Measurements from ENCODE around the gene ANO7. TPM values are rescaled to one million over a fixed set of nuclear protein-coding genes. Genes with fewer than 3 reads are reported as not detected.
A peak's percentile ranks its signal among the peaks of the same experiment; 100 is the strongest.

ANO7 gene
- total RNA-seq, 1 experiment from 2014 or later, result 0.29 TPM

DNA sequence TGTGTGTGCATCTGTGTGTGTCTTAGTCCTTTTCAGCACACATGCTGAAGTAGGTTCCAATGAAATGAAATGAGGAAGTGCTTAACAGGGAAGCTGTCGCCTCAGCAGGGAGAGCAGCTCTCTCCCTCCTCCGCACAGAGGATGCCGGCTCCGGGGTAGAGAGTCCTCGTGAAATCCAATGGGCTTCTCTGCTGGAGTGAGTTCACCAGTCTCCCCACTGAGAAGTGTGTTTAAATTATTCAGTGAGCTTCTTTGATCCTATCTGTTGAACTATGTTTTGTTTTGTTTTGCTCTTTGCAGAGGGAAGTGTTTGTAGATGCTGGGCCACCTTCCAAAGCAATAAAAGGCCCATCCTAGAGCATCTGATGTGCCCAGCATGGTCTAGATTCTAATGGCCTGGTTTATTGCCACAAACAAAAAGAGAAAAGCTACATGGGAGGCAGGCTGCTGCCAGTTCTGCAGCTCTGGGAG lies 31.5 kb upstream of the ANO7 start:
- no peak for DNase-seq (ENCODE audit: low read depth)

DNA sequence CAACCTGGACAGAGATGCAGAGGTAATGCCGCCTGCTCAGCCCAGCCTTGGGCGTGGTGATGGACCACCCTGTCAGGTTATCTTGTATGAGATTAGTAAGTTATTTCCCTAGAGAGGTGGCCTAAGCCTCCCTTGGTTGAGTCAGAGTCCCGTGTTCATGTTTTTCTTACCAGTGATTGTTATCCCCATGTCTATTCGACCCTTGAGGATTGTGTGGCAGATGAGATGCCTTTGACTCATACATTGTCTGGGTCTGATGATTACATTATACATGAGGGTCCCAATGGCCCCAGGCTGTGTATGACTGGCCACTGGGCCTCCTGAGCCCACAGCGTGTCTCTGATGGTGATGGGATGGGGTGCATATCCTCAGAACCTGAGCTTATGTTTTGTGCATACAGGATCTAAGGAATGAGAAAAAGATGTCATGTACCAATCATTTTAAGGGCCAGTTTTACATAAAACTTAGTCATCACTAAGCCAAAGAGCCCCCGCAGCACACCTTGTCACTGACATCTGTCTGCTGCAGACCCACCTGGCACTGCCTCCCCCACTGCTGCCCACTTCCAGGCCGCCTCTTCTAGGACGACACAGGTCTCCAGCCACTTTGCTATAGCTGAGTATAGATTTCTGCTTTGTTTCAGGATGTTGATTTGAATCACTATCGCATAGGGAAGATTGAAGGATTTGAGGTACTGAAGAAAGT lies 30.5 kb upstream of the ANO7 start:
- peak; percentile 86 for DNase-seq (ENCODE audit: low read depth)

DNA sequence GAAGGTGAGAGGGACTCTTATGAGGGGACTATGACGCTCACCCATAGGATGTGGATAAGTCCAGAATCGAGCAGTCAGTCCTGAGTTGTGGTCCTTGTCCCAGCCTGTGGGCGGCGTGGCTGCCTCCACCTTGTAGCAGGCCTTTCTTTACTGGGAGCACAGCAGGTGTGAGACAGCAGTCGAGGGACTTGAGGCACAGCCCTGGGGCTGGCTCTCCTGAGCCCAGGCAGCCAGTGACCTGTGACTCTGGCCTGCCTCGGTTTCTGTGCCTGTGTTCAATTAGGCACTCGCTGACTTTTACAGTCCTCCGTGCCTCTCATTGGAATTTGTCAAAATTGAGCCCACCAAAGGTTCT lies 30.0 kb upstream of the ANO7 start:
- no peak for DNase-seq (ENCODE audit: low read depth)

DNA sequence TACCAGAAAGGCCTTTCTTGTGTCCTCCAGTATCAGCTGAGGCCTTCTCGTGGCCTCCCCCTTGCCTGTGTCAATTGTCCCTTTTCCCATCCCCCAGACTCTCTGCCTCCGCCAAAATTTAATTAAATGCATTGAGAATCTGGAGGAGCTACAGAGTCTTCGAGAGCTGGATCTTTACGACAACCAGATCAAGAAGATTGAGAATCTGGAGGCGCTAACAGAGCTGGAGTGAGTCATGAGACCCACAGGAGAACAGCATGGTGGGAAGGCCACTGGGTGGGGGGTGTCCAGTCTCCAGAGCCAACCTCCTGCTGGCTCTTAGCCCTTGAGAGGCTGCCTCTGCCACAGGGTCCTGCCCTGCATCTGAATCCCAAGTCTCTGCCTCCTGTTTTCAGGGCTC lies 29.4 kb upstream of the ANO7 start:
- no peak for DNase-seq (ENCODE audit: low read depth)

DNA sequence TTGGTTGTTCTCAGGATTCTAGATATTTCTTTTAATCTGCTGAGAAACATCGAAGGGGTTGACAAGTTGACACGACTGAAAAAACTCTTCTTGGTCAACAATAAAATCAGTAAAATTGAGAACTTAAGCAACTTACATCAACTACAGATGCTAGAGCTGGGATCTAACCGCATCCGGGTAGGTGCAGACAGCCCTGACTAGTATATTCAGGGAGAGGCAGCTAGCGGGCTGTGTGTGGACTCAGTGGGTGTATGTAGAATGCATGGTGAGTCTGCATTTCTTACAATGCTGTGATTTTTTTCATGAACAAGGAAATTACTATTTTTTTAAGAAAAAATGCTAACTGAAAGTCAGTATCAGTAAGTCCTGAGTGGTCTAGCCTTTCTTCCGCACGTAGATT lies 28.2 kb upstream of the ANO7 start:
- no peak for DNase-seq (ENCODE audit: low read depth)

DNA sequence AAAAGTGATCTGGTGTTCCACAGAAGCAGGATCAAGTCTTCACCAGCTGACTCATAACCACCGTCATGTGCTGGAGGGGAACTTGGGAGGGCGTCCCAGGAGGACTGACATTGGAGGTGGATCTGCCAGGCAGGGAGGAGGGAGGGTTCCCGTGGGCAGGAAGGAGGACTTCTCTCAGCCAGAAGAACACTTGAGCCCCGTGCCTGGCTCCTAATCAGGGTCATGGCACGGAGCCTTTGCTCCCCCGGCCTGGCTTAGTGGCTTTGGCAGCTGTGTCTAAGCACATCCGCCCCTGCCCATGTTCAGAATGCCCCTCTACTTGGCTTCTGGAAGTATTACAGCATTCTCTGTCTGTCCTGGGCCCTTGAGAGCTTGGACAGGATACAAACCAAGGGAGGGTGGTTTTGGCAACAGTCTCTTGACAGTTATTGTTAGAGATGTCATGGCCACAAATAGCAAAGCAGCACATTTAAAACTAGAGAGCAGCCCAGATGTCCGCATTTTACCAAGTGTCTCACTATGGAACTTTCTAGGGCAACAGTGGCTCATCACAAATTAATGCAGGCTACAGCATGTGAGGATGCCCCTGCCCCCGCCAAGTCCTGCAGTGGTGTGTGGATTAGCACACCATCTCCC lies 26.7 kb upstream of the ANO7 start:
- DNase-seq (ENCODE audit: low read depth), result peak; percentile 98

DNA sequence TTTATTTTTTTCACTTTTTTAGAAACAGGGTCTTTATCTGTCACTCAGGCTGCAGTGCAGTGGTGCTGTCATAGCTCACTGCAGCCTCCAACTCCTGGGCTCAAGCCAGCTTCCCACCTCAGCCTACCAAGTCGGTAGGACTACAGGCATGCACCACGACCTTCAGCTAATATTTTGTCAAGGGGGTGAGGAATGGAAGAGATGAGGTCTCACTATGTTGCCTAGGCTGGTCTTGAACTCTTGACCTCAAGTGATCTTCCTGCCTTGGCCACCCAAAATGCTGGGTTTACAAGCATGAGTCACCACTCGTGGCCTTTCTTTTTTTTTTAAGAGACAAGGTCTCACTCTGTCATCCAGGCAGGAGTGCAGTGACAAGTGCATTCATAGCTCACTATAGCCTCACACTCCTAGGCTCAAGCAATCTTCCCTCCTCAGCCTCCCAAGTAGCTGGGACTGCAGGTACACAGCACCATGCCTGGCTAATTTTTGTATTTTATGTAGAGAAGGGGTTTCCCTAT lies 24.8 kb upstream of the ANO7 start:
- DNase-seq (ENCODE audit: low read depth), result no peak

DNA sequence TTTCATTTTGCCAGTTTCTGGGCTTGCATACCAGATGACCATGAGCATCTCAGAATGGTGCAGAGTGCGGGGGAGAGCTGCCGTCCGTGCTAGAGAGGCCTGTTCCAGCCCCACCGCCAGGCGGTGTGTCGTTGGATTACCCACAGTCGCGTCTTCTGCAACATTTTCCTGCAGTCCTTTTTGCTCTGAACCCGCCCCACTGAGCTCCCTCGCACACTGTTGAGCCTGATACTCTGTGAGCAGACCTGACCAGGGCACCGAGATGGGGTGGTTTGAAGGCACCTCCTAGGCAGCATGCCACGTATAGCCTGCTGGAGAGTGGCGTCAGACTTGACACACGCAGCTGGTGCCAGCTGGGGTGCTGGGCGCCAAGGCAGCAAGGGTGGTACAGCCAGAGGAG lies 20.1 kb upstream of the ANO7 start:
- DNase-seq (ENCODE audit: low read depth), result no peak

DNA sequence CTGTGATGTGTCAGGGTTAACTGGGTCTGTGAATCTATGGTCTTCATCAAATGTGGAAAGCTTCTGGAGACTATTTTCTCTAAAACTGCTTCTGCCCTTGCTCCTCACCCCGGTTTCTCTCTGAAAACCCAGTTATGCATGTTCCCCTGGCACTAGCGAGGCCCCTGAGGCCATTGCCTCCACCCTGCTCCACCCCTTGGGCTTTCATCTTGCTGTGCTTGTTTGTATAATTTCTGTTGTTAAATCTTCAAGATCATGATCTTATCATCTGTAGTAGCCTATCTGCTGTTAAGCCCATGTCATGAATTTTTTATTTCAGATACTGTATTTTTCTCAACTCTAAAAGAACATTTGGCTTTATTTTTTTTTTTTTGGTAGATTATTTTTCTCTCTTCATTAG lies 14.9 kb upstream of the ANO7 start:
- DNase-seq (ENCODE audit: low read depth), result no peak

DNA sequence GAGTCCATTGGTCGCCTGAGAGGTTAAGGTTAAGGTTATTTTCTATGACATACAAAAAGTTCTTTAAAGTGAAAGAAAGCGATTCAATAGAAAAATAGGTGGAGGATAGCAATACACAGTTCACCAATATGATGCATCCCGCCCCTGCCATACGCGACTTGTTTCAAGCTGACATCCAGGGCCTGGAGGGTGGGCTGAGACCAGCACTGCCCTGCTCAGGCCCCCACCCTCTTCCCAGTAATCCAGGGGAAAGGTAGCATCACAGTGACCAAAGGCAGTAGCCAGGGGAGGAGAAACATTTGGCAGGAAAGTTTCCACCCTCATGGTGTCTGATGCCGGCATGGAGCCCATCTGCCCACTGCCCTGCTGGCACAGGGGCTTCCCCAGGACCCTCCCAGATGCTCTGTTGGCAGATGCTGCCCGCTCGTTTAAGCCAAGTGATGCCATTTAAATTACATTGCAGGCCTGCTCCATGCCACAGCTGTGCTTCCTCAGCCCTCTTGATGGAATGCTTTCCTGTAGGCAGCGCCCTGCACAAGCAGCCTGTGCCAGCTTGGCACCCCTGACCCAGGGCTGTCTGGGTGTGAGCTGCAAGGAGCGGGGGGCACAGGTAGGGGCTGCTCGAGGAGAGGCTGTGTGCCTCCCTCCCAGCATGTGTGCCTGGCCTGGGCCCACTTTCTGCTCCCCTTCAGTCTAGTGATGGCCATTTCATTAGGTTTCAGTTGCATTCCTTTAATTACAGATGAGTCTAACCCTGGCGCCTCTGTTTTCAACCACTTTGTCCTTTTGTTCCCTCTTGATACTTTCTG lies 10.7 kb upstream of the ANO7 start:
- DNase-seq (ENCODE audit: low read depth), result no peak

DNA sequence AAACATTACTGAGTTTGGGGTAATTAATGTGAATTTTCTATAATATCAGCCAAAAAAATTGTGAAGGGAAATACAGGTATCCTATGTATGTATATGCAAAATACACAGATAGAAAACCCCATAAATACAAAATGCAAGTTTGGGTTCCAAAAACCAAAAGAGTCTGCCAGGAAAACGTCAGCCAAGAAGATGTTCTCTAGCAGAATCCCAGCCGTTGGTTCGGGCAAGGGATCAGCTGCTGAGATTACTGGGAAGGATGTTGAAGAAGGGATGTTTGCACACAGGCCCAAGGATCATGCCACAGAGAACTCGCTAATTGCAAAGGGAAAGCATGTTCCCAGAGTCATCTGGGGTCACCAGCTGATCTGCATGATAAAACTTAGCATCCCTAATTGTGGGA lies 9.5 kb upstream of the ANO7 start:
- DNase-seq (ENCODE audit: low read depth), result no peak

DNA sequence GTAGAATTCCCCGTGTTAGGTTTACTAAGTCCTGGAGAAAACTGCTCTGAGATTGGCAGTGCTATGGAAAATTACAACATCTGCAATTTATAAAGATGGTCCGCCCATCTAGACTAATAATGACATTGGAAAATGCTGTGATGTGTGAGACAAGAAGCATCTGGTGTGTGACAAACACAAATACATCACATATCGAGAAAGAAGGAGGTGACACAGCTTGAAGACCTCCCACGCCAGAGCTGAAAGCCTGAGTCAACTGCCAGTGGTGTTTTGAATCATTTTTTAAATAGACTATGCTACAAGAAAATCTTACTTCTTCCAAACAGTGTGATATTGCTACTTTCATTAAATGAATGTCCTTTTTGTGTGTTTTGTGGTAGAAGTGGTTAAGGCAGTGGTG lies 8.6 kb upstream of the ANO7 start:
- no peak for DNase-seq (ENCODE audit: low read depth)

DNA sequence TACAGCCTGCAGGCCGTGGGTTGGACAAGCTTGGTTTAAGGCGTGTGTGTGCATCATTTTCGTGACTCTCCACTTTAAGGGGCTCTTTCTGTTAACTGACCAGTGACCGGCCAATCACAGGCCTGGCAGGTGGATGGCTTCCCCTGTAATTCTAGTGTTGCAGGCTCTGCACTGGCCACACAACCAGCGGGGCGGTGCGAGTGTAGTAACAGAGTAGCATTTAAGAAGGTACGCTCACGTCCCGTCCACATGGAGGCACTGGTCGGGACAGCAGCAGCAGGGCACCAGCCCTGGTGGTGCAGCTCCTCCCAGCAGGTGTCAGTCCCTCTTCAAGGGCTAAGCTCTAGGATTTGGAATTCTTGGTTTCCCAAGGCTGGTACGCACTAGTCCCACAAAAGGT lies 8.0 kb upstream of the ANO7 start:
- DNase-seq (ENCODE audit: low read depth), result no peak

DNA sequence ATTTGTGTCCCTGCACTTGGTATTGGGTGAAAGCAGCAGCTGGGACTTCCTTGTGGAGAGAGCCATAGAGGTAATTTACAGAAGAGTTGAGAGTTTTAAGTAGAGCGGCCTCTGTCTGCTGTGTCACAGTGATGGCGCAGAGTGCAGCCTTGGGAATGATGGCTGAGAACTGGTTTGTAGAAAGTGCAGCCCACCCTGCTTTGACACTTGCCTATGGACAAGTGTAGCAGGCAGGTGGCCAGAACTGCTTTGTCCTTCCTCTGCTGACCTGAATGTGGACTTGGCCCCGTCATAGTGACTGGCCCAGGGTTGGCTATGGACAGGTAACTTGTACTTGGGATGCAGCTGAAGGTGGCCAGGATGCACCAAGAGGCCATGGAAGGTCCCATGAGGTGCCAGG lies 6.4 kb upstream of the ANO7 start:
- no peak for DNase-seq (ENCODE audit: low read depth)

DNA sequence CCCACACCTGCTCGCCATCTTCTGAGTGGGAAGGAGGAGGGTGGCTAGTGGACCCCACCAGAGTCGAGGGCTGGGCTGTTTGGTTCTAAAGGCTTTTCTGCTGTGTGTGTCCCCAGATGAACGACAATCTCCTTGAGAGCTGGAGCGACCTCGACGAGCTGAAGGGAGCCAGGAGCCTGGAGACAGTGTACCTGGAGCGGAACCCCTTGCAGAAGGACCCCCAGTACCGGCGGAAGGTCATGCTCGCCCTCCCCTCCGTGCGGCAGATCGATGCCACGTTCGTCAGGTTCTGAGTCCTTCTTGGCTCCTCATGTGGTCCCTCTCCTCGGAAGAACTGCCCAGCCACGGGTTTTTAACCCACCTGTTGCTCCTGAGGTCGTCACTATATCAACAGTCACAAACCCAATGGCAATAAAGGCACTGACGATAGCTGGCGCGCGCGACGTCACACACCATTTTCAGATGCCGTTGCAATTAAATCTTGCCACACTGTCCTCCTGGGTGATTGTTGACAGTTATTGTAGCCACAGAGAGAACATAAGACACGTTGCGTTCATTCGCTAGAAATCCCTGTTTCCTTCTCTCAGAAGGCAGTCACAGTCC lies 5.8 kb upstream of the ANO7 start:
- DNase-seq (ENCODE audit: low read depth), result no peak

DNA sequence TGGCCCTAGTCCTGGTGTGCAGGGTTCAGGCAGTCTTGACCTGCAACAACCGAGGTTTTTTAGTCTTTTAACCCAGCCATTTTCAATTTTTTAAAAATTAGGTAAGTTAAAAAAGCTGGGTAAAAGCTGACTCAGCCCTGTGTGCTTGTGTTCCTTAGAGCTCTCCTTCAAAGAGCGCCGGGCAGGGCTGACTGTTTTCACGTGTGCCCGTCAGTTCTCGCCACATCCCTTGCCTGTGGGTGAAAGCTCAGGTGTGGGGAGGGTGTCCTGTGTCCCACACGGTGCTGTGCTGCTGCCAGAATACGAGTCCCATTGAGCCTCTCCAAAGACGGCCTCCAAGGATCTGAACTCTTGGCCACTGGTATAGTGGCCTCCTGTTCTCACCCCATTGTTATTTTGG lies 5.3 kb upstream of the ANO7 start:
- no peak for DNase-seq (ENCODE audit: low read depth)

DNA sequence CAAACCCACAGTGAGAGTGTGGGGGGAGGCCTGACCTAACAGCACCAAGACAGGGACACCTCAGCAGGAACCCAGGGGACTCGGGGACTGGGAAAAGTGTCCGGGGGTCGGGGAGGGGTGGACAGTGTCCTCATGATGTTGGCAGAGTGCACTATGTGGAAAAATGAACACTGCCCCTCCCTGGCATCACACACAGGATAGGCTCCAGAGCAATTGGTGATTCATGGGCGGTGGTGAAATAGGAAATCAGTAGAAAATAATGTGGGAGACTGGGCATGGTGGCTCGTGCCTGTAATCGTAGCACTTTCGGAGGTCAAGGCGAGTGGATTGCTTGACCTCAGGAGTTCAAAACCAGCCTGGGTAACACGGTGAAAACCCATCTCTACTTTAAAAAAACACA lies 3.6 kb upstream of the ANO7 start:
- no peak for DNase-seq (ENCODE audit: low read depth)

DNA sequence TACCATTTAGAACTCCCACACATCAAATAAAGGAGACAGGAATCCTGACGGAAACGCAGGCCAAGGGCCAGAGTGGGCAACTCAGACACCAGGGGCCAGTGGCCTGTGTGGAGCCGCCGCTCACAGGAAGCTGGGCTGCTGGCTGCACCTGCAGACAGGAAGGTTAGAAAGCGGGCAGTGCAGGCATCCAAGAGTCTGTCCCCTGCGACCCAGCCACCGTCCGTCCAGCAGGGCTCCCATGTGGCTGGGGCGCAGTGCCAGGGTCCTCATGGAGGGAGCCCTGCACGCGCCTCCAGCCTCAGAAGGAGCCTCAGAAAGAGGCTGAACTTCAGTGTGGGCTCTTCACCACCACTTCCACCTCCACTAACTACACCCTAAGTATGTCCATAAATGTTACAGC lies 2.5 kb upstream of the ANO7 start:
- no peak for DNase-seq (ENCODE audit: low read depth)

DNA sequence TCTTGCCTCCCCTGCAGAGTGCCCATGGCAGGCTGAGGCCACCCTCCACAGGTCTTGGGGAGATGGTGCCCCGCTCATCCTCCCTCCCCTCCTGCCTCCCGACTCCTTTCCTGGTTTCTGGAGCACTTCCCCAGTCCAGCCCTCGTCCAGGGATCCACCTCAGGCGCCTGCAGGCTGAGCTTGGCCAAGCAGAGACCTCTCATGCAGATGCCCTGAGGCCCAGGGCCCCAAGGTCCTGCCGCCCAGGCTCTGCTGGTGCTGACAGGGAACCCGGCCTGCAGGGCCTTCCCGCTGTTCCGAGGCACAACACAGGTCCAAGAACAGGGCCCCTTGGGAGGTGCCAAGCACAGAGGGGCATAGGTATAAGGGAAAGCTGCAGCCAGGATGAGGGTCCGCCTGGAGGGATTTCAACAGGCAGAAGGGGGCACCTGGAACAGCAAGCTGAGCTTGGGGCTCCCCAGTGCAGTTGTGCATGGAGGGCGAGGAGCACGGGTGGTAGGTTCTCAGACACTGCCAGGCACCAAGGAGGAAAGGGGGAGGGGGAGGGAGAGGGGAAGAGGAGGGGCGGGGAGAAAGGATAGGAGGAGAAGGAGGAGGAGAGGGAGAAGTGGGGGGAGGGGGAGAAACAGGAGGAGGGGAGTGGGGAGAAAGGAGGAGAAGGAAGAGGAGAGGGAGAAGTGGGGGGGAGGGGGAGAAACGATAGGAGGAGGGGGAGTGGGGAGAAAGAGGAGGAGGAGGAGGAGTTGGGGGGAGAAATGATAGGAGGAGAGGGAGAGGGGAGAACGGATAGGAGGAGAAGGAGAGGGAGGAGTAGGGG lies 1.2 kb upstream of the ANO7 start:
- no peak for DNase-seq (ENCODE audit: low read depth)

DNA sequence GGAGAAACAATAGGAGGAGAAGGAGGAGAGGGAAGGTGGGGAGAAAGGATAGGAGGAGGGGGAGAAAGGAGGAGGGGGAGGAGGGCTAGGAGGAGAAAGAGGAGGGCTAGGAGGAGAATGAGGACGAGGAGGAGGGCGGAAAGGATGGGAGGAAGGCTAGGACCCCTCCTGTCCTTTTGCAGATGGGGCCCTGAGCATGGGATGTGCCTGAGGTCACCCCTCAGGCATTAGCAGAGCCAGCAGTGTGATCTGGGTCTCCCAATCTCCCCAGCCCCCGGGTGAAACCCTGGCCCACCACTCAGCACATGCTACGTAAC lies 601 bp upstream of the ANO7 start:
- DNase-seq (ENCODE audit: low read depth), result no peak

DNA sequence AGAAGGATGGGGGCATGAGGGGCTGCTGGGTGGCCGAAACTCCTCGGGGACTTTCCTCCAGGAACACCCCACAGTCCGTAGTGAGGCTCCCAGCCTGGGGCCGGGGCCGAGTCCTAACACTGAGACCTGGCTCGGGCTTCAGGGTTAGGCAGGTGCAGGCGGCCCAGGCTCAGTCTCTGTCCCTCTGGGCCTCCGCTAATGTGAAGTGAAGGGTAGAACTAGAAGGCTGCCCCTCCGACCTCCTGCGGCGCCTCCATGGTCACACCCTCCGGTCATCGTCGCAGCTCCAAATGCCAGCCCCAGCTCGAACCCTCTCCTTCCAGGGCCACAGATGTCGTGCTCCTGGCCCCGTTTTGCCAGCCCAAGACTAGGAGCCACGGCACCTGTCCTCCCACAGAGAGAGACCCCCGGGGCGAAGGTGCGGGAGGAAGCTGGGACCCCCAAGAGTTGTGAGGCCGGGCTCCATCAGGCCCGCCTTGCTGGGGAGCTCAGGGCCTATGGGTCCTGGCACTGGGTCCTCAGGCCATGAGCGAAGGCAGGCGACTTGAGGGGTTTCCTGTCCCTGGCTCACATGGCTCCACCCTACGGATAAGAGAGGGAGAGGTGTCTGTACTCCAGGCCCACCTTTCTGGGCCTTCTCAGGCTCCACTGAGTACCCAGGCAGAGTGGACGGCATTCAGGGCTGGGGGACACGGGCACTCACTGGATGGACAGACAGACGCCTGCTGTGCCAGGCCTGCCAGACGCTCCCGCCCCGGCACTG lies 797 bp downstream of the ANO7 start:
- no peak for DNase-seq (ENCODE audit: low read depth)
